Muscle of back (tissue), 11 donors: ENCODE measurements around the gene ASS1. TPM values are rescaled to one million over a fixed set of nuclear protein-coding genes. Genes with fewer than 3 reads are reported as not detected.
A peak's percentile ranks its signal among the peaks of the same experiment; 100 is the strongest.

Experiments used
- DNase-seq, 3 donors: peaks; one replicate each; pipeline versions ENCODE4 v3.0.0 to v3.0.0-alpha.2; 2013
- polyA plus RNA-seq, 10 donors: library from polyadenylated mRNA; unstranded; fragments of 120-200 nt; gene quantifications; one replicate each; pipeline ENCODE4 v1.2.1, GENCODE V29; 2013; ENCODE audit not compliant: insufficient read length in 10 of 10

The ASS1 gene
- polyA plus RNA-seq, 10 donors: 44.9 to 88.4 (median 58.4) TPM

DNA sequence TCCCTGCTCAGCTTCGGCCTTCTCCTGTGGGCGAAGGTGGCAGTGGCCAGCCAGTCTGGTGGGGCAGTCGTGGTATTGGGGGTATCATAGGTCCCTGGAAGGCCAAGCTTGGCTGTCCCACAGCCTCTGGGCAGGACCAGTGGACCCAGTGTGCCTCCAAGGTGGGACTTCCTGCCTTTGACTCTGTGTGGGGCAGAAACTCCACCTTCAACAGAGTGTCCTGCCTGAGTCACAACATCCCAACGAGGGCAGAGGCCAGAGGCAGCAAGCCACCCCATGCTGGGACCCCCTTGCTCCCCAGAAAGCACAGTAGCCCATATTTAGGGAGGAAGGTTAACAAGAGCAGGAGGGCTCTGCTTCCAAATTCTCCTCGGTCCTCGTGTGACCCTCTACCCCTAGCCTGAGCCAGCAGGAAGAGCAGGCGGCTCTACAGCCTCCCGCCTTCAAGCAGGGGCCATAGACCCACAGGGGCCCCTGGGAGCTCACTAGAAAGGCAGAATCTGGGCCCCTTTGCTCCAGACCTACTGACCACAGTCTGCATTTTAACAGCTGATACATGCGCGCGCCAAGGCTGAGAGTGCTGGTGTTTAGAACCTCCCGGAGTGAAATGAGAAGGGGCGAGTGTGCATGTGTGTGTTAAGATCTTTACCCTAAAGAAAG lies 83.0 kb downstream of the ASS1 start:
- no peak for DNase-seq

DNA sequence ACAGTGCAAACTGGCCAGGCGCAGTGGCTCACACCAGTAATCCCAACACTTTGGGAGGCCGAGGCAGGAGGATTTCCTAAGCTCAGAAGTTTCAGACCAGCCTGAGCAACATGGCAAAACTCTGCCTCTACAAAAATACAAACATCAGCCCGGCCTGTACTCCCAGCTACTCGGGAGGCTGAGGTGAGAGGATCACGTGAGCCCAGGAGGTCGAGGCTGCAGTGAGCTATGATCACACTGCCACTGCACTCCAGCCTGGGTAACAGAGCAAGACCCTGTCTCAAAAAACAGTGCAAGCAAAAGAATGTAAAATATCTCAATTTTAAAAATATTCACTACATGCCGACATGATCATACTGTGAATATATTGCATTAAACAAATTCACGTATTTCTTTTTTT lies 83.9 kb downstream of the ASS1 start:
- no peak for DNase-seq

DNA sequence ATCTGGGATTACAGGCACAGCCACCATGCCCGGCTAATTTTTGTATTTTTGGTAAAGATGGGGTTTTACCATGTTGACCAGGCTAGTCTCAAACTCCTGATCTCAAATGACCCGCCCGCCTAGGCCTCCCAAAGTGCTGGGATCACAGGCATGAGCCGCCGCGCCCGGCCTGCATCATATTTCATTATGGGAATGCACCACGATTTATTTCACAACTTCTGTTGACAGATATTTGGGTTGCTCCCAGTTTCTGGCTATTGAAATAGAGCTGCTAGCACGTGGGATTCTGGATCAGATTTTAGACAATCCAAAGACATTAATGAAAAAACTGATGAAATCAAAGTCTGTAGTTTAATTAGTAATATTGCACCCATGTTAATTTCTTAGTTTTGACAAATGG lies 86.2 kb downstream of the ASS1 start:
- DNase-seq: peak; percentile 35 to 53 (median 44)

DNA sequence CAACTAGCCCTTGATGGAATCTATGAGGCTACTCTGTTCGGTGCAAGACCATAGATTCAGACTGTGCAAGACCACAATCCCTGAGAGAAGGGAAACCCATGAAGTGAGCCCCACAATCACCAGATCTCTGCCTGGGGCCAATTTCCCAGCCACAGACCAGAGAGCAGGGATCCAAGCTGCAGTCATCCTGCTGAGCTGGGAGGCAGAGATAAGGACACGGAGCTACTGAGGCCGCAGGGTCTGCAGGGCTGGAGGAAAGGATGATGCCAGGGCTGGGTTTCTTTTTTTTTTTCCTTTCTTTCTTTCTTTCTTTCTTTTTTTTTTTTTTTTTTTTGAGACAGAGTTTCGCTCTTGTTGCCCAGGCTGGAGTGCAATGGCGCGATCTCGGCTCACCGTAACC lies 86.9 kb downstream of the ASS1 start:
- no peak for DNase-seq

DNA sequence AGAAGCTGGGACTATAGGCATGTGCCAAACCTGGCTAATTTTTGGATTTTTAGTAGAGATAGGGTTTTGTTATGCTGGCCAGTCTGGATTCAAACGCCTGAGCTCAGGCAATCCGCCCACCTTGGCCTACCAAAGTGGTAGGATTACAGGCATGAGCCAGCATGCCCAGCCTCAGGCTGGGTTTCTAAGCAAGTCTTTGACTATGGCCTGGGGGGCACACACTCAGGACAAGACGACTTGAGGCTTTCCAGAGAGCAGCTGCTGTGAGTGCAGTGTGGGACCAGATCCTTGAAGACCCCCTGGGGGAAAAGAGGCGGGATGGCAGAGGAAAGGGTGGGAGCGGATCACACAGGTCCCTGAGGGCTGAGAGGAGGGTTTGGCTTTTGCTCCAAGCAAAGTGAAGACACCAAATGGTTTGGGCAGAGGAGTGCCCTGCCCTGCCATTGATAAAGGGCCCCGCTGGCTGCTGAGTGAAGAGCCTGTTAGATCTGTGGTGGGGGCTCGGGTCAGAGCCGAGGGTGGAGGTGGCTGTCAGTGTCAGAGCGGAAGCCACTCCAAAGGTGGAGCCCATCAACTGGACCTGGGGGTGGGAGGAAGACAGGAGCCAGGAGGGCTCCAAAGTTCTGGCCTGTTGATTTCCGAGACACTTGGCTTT lies 87.8 kb downstream of the ASS1 start:
- DNase-seq: no peak

DNA sequence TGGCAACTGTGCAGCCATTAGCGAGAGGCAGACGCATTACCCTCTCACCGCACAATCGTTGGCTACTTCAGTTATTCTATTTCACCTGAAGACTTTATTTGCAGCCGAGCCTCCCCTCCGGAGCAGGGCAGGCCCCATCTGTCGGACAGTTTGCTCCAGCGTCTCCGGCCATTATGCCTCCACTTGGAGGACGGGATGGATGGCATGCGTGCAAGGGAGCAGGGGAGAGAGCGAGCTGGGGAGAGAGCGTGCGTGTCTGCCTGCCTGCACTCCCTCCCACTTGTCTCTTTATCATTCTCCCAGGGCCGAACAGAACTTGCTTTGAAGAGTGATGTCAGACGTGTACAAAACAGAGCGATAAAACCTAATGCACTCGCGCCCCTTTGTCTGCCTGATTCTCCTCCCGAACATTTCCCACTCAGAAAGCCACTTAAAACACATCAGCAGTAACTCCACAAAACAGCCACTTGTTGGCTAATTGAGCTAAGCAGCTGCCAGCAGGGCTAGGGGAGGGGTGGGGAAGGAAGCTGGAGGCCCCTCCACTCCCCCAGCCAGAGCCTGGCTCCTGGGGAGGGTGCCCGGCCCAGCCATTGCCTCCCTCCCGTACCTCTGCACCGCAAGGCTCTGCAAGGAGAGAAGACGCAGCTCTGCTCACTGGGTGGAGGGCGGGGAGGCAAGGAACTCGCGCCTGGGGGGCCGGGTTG lies 91.2 kb downstream of the ASS1 start:
- DNase-seq: peak in 1 of 3 donors; percentile 27

DNA sequence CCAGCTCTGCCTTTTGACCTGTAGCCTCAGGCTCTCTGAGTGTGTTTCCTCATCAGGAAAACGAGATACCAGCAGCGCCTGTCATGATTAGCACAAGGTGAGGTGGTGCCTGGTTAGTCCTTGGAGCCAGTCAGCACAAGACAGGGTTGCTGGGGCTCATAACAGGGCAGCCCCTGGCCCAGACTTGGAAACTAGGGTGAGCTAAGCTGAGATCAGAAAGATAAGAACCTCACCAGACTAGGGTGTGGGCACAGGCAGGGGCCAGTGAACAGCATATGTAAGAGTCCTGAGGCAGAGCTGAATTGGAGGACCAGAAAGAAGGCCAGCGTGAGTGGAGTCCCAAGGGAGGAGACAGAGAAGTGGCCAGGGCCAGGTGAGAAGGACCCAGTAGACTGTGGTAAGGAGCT lies 91.9 kb downstream of the ASS1 start:
- DNase-seq: no peak

DNA sequence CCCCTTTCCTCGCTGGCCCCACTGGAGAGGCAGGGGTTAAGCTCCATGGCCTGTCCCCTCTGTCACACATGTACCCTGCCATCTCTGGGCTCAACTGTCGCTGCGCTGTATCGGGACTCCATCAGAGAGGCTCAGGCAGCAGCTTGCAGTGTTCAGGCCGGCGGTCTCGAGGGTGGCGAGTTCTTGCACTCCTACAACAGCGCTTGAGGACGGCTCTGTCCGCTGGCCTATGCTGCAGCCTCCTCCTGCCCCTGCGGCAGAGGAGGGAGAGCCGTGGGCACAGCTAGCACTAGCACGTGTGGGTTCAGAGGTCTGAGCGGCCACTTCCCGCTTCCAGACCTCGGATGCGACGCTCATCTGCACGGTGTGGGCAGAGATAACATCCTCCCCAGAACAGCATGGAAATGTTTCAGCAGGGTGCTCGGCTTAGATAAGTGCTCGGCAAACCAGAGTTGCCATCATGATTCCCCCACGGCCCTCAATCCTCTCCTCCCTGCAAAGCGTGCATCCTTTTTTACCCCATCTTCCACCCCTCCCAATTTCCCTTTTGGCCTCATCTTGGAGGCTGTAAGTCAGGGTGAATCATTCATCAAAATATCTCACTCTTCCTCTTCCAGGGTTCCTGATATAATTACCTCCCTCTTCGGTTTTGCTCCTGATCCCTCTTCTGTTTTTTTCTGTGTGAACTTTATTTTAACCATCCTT lies 92.7 kb downstream of the ASS1 start:
- DNase-seq: no peak

DNA sequence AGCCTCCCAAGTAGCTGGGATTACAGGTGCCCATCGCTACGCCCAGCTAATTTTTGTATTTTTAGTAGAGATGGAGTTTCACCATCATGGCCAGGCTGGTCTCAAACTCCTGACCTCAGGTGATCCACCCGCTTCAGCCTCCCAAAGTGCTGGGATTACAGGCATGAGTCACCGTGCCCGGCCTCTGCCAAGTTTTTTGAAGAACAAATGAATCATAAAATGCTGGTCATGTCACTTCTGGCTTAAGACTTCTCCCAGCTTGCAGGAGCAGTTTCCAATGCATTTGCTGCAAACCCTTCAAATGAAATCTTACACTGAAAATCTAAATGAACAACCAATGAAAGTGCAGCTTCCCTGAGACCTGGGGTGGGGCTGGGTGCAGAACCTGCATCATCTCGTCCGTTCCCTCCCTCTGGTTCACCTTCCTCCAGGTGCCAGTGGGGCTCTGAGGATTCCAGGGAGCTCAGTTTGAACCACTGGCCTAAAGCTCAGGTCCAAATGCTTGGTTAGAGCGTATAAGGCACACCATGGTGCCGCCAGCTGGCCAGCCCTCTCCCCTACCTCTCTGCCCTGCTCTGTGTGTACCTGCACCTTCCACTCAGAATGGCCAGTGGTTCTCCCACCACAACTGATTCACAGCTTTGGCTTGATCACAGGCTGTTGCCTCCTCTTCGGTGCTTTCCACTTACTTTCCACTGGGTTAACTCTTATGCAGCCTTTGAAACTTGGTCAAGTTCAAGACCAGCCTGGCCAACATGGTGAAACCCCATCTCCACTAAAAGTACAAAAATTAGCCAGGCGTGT lies 94.9 kb downstream of the ASS1 start:
- peak in 1 of 3 donors; percentile 12 for DNase-seq

DNA sequence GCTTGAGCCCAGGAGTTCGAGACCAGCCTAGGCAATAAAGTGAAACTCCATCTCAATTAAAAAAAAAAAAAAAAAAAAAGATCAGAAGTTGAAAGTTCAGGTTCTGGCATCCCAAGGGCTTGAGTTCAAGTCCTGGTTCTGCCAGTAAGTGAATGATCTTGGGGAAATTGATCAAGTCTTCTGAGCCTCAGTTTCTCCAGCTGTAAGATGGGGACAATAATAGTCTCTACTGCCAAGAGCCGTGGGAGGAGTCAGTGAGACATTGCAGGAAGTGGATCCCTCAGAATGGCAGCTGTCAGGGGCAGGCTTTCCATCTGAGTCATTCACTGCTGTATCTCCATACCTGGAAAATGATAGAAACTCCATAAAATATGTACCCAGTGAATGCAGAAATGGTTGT lies 96.8 kb downstream of the ASS1 start:
- DNase-seq: no peak

DNA sequence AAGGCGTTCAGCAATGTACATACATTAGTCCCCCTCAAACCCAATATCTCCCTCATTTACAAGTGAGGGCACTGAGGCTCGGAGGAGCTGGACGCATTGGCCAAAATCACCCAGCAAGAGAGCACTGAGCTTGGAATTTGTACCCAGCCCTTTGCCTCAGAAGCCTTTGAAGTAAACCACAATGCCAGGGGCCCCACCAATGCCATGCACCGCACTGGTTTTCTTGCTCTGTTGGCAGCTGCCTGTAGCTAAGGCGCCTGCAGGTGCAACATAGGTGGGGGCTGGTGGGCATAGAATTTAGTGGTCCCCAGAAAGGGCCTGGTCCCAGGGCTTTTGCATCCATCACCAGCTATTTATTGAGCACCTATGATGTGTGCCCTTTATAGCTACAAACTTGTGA lies 97.3 kb downstream of the ASS1 start:
- DNase-seq: no peak

DNA sequence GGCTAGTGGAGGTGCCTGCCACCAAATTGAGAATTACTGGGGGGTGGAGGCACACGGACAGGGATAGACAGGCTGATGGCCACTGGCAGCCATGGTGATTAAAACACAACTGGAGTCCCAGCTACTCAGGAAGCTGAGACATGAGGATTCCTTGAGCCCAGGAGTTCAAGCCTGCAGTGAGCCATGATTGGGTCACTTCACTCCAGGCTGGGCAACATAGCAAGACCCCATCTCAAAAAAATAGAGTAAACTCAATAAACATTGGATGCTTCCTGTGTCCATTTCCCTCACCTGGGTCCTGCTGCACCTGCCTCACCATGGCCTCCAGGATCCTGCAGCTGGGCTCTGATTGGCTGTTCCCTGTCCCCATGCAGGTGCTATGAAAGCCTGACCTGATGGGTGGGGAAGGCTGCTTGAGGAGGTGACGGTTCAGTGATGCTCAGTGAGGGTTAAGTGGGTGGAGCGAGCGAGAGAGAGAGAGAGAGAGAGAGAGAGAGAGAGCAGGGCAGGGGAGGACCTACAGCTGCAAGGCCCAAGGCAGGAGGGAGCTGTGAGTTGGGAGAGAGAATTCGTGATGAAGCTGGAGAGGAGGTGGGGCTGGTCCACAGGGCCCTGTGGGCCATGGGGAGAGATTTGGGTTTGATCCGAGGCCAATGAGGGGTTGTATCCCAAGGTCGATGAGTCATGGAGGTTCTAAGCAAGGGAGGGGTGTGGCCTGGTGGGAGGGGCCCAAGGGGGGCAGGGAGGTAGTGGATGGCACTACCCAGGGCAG lies 97.9 kb downstream of the ASS1 start:
- DNase-seq: no peak

DNA sequence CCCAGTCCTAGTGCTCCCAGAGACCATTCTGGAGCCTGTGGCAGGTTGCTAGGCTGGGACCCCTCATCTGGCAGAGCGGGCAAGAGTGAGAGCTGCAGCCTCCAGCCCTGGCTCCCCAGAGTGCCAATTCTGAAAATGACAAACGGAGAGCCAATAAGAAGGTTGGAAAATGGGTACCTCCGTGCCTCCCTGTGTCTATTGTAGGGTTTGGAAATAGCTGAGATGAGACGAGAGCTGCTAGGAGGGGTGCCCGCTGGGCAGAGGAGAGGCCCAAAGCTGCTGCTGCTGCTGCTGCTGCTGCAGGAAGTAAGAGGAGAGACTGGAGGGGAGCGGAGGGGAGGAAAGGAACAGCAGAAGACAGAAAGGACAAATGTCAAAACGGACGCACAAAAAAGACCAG lies 98.6 kb downstream of the ASS1 start:
- DNase-seq: no peak

DNA sequence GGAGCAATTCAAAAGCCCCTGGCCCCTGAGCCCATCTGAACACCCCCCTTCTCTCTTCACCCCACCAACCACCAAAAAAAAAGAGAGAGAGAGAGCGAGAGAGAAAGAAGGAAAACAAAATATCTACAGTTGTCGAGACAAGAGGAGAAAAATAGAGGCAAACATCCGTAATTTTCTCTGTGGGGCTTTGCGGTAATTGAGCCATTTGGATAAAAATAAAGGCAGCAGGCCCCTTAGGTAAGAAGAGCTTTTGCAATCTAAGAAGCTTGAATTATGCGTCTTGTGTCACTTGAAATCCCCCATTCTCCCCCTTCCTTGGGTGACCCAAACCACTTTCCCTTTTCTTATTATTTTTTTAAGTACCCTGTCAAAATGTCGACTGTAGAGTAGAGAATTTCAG lies 99.1 kb downstream of the ASS1 start:
- DNase-seq: no peak

DNA sequence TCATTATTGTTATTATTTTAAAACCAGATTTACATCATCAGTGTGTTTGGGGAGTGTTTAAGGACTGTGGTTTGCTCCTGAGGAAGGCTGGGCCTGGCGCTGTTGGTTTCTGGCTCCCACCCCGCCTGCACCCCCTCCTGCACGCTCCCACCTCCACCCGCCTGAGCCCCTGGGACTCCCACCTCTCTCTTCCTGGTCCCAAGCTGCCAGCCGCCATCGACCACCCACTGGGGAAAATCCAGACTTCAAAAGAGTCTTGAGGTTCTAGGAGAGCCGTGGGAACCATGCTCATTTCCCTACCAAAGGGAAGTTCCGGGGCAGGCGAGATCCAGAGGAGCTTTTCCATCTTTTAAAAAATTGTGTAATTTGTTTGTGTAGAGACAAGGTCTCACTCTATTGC lies 99.6 kb downstream of the ASS1 start:
- DNase-seq: no peak

DNA sequence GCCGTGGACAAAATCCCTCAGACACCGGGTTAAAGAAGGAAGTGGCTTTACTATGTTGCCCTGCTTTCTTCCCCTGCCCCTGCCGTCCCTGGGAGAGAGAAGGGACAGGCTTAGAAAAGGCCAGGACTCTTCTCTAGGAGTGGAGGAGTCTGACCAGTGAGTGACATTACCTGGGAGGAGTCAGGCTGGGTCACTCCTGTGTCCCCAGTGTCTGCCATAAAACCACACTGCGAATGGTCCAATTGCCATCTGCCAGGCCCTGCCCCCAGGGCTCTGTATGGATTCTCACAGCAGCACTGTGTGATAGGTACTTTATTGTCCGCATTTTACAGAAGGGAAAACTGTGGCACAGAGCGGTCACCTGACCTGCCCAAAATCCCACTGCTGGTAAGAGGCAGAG lies 103.3 kb downstream of the ASS1 start:
- DNase-seq: no peak

DNA sequence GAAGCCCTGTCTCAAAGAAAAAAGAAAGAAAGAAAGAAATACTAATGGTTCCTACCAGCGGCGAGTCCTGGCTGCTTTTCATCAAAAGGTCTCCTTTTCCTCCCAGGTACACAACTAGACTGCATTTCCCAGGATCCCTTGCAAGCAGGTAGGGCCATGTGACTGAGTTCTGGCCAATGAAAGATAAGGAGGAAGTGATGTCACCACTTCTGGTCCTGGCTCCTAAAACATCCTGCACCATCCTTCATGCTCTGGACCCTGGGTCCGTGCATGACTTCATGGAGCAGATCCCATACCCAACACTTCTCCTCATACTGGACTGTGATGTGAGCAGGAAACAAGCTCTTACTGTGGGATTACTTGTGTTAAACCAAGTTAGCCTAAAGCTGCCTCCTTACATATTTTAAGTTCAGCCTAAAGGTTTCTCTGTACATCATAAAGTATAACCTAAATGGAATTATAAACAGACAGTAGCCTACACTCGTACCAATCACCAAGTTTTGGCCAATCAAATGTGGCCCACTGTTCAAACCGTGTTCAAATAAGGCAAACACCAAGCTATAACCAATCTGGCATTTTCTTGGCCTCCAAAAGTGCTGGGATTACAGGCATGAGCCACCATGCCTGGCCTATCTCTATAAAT lies 104.5 kb downstream of the ASS1 start:
- DNase-seq: no peak
